Measurements from ENCODE around the gene CFAP45. TPM values are rescaled to one million over a fixed set of nuclear protein-coding genes. Genes with fewer than 3 reads are reported as not detected.

The CFAP45 gene
- total RNA-seq, 2 experiments from 2014 or later: 0.63 TPM; not detected in 1

- H3K4me2 ChIP-seq (ENCODE audit: low read length): no peak overlapping the region
- no peaks in the 10 kb centered on the region; the same call in 1 of the 2 replicates for H4K20me1 ChIP-seq (ENCODE audit: insufficient read depth, low read length)
- H3K36me3 ChIP-seq (ENCODE audit: insufficient read depth, low read length): no peaks in the 10 kb centered on the region
- no peak for TF ChIP-seq EZH2phosphoT487 (IDR thresholded peaks at IDR 0.05; ENCODE audit: borderline replicate concordance, low read depth, low read length)
- TF ChIP-seq, protein P1, sequence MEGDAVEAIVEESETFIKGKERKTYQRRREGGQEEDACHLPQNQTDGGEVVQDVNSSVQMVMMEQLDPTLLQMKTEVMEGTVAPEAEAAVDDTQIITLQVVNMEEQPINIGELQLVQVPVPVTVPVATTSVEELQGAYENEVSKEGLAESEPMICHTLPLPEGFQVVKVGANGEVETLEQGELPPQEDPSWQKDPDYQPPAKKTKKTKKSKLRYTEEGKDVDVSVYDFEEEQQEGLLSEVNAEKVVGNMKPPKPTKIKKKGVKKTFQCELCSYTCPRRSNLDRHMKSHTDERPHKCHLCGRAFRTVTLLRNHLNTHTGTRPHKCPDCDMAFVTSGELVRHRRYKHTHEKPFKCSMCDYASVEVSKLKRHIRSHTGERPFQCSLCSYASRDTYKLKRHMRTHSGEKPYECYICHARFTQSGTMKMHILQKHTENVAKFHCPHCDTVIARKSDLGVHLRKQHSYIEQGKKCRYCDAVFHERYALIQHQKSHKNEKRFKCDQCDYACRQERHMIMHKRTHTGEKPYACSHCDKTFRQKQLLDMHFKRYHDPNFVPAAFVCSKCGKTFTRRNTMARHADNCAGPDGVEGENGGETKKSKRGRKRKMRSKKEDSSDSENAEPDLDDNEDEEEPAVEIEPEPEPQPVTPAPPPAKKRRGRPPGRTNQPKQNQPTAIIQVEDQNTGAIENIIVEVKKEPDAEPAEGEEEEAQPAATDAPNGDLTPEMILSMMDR (conservative IDR thresholded peaks at IDR 0.05; ENCODE audit: low read length): no peak
- H3K9me3 ChIP-seq (ENCODE audit: low read length): no peaks in the 10 kb centered on the region
- no peak overlapping the region for H2AFZ ChIP-seq (ENCODE audit: low read length)
- no peak for DNase-seq (ENCODE audit: low spot score)
- no peaks in the 10 kb centered on the region for H3K9me2 ChIP-seq (ENCODE audit: insufficient read depth, low read length)
- intact Hi-C loops (cut with micrococcal nuclease; ENCODE audit: unreplicated experiment): no loop called here
- ChIA-PET POLR2A (no interaction called here), CTCF (ENCODE audit: unreplicated experiment) (no interaction called here)
- no TSS peak for BruUV-seq (replicated peaks)
- no peaks in the 10 kb centered on the region for H3K79me2 ChIP-seq (ENCODE audit: insufficient read depth, low read depth, low read length)
- no peak overlapping the region for H3K27ac ChIP-seq (ENCODE audit: low read depth, low read length, poor library complexity, severe bottlenecking)
- H3K4me1 ChIP-seq (ENCODE audit: insufficient read depth, low read length, poor library complexity, severe bottlenecking): no peaks in the 10 kb centered on the region
- no peak overlapping the region for H3K4me3 ChIP-seq (ENCODE audit: low read depth, low read length, poor library complexity, severe bottlenecking)
These were observed 48.0 kb upstream of the CFAP45 start for GRCh38 chr1:159947942-159948341.

DNA sequence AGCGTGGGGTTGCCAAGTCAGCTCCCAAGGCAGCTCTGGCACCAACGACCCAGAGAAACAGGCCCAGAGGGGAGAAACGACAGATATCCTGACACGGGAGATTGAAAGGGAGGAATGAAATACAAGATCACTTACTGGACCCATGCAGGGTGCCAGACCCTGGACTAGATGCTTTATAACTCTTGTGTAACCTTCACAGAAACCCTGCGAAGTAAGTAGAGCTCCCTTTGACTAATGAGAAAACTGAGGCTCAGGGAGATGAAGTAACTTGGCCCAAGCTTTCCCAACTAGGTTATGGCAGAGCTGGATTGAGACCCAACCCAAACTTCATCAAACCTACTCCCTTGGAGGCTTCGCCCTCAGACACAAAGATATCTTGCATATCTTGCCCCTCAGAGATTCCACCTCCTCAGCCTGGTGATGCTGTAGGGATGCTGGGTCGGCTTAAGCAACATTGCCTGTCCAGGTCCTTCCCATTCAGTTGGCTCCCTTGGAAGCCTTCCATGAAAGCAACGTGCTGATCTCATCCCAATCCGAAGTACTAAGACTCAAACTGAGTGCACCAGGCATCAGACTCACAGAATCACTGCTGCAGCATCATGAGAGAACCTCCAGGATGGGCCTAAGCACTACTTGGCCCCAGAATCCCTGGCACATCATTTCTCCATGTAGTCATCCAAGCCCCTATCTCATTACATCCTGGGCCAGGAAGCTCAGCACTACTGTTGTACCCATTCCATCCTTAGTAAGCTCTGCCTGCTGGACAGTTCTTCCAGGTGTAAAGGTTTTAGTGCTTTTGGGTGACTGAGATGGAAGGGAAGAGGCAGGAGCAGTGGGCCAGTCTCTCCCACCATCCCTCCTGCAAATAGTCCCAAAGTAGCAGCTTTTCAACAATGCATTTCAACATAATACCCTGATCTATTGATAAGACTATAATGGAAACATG lies 46.5 kb upstream of the CFAP45 start:
- no peaks in the 10 kb centered on the region for H3K9me2 ChIP-seq (ENCODE audit: insufficient read depth, low read length)
- TF ChIP-seq EZH2phosphoT487 (IDR thresholded peaks at IDR 0.05; ENCODE audit: borderline replicate concordance, low read depth, low read length): no peak
- TF ChIP-seq, protein P1 (conservative IDR thresholded peaks at IDR 0.05; ENCODE audit: low read length): no peak
- ChIA-PET CTCF (ENCODE audit: unreplicated experiment) (no interaction called here), POLR2A (interaction anchor here (1.1 kb wide), 1 partner anchor 35 kb away, joined by 3 read pairs; no protein-coding TSS in a partner anchor)
- no peak overlapping the region for H3K4me2 ChIP-seq (ENCODE audit: low read length)
- no TSS peak for BruUV-seq (replicated peaks)
- H3K79me2 ChIP-seq (ENCODE audit: insufficient read depth, low read depth, low read length): no peaks in the 10 kb centered on the region
- intact Hi-C loops (cut with micrococcal nuclease; ENCODE audit: unreplicated experiment): no loop called here
- H4K20me1 ChIP-seq (ENCODE audit: insufficient read depth, low read length): no peaks in the 10 kb centered on the region; the same call in 1 of the 2 replicates
- no peaks in the 10 kb centered on the region for H3K9me3 ChIP-seq (ENCODE audit: low read length)
- no peak overlapping the region for H2AFZ ChIP-seq (ENCODE audit: low read length)
- H3K4me1 ChIP-seq (ENCODE audit: insufficient read depth, low read length, poor library complexity, severe bottlenecking): no peaks in the 10 kb centered on the region
- DNase-seq (ENCODE audit: low spot score): no peak
- no peak overlapping the region for H3K27ac ChIP-seq (ENCODE audit: low read depth, low read length, poor library complexity, severe bottlenecking)
- H3K4me3 ChIP-seq (ENCODE audit: low read depth, low read length, poor library complexity, severe bottlenecking): no peak overlapping the region
- no peaks in the 10 kb centered on the region for H3K36me3 ChIP-seq (ENCODE audit: insufficient read depth, low read length)

All from OCI-LY7 (cell line).